ENCODE measurements around the gene STARD5.

DNA sequence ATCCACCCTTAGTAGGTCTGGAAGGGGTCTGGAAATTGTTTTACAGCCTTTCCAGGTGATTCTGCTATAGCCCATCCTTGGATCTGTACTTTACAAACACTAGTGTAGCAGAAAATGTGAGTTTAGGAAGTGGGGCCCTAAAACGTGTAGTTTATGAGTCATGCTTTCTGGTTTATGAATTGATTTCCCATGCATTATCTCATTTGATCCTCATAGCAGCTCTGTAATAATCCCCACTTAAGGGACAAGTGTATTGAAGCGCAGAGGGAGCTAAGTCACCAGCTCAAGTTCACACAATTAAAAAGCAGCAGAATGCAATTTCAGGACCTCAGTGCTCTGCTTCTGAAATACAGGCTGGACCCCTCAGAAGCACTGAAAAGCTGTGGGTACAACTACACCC is 22.7 kb upstream of the STARD5 start:
- no peak for TF ChIP-seq POLR2AphosphoS5 (IDR thresholded peaks at IDR 0.05; ENCODE audit: borderline replicate concordance, low read depth, low read length)
- TF ChIP-seq EZH2 (IDR thresholded peaks at IDR 0.05), result no peak
- TF ChIP-seq FOXP2 (optimal IDR thresholded peaks at IDR 0.05; ENCODE audit: control extremely low read depth, extremely low read length, insufficient read depth), result no peak
